Astrocyte of the hippocampus (primary cell): ENCODE measurements around the gene AKR1D1.
"Not testable (repeated sequence)": the region's sequence is repeated elsewhere in the genome, so short reads cannot be mapped to it uniquely, and the experiment has no call there.

Experiments
- DNase-seq: peaks from one replicate; pipeline ENCODE4 v3.0.0; 2011; ENCODE audit warnings: low read depth, low spot score

AKR1D1 gene, protein sequence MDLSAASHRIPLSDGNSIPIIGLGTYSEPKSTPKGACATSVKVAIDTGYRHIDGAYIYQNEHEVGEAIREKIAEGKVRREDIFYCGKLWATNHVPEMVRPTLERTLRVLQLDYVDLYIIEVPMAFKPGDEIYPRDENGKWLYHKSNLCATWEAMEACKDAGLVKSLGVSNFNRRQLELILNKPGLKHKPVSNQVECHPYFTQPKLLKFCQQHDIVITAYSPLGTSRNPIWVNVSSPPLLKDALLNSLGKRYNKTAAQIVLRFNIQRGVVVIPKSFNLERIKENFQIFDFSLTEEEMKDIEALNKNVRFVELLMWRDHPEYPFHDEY

DNA sequence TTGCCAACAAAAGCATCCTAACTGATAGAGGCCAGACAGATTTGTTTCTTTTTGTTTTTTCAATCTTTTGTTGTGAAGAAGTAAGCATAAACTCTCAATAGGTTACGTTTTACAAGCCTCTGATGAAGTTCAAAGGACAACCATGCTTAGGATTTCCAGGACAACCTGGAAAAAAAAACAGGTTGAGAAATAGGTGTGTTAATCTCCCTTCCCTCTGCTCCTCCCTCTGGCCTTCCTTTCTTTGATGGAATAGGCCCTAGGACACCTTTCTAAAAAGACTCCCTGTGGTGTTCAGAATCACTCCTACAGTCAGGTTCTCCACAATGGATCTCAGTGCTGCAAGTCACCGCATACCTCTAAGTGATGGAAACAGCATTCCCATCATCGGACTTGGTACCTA is at the start of gene AKR1D1:
Gene AKR1D1, plus strand, starts transcription at position 264 of the 400 bp plus-strand sequence. Its CDS starts 60 bp downstream, at position 324.
- no peak for DNase-seq

DNA sequence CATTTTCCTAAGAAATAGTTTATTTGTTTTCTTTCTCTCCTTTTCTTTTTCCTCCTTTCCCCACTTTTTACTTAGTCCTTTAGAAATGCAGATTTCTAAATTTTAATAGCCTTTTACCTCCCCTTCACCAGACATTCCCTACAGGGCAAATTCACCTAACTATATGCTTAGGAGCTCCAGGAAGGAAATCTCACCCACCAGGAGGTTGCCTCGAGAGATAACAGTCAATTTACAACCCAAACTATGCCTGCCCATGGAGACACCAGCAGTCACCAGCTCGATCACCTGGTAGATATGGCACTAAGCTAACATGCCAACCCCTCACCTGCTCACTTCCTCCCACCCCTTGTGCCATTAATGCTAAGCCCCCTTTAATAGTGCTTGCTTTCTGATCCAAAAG is 49.2 kb upstream of the AKR1D1 start:
- no peak for DNase-seq

DNA sequence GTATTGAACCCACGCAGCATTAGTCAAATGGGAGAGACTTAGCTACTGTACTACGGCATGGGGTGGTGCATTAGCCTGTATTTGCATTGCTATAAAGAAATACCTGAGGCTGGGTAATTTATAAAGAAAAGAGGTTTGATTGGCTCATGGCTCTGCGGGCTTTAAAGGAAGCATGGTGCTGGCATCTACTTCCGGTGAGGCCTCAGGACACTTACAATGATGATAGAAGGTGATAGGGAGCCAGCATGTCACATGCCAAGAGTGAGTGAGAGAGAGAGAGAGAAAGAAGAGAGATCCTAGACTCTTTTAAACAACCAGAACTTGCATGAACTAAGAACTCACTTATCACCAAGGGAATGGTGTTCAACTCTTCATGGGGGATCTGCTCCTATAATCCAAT is 47.1 kb upstream of the AKR1D1 start:
- no peak for DNase-seq

DNA sequence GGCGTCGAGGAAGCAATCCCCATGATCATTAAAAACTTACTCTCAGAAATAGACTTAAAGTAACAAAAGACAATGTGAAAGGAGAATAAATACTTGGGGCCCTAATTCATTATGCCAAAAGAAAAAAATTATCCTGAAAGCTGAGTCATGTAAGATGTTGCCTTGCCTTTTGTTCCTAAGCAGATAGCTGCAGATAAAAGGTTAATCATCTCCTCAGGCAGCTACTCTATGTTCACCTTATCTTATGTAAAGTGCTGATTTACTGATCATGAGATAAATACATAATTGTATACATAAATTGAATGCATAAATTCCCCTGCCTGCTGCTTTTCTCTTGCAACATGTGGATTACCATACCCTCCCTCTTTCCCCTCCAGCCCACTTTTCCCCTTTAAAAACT is 46.3 kb upstream of the AKR1D1 start:
- no peak for DNase-seq

DNA sequence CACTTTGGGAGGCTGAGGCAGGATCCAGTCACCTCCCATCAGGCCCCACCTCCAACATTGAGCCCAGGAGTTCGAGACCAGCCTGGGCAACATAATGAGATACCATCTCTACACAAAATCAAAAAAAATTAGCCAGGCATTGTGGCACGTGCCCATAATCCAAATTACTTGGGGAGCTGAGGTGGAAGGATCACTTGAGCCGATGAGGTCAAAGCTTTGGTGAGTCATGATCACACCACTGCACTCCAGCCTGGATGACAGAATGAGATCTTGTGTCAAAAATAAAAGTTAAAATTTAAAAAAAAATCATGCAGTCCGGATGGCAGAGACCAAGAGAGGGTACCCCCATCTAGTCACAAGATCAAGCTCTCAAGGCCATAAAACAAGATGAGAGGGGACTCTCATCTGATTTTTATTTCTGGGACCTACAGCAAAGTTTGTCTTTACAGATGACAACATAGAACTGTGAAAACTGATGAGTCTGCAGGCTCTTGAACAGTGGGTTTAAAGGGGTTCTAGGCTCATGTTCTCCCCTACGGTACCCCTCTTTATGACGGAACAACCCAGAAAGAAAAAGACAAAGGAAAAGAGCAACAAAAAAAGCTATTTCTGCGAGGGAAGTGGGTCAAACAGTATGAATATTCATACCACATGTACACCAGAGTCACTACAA is 45.4 kb upstream of the AKR1D1 start:
- DNase-seq, result peak; percentile 33

DNA sequence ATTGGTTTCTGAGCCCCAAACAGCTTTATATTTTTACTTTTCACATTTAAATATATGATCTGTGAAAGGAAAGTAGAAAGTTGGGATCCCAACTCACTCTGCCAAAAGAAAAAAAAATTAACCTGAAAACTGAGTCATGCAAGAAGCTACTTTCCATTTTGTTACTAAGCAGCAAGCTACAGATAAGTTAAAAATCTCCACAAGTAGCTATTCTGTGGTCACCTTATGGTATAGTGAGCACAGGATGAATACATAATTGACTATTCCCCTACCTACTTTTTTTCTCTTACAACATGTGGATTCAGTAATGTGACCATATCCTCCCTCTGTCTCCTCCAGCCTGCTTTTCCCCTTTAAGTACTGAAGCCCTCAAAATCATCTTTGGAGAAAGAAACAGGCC is 44.1 kb upstream of the AKR1D1 start:
- DNase-seq, result peak; percentile 11

DNA sequence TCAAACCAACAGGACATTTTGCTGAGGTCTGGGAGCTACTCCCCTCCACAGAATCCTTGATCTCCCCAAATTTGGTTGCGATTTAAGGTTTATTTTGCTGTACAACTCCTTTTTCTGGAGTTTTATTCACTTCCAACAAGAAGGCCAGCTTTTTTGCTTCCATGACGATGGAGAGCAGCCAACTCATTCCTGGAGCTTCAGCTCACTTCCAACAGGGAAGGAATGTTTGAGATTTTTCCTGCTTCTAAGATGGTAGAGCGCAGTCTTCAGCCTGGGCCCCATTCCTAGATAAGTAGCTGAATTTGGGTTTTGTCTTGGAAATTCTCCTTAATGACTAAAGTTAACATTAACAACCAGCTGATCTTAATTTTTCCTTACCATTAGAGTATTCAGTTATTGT is 43.5 kb upstream of the AKR1D1 start:
- peak; percentile 66 for DNase-seq

DNA sequence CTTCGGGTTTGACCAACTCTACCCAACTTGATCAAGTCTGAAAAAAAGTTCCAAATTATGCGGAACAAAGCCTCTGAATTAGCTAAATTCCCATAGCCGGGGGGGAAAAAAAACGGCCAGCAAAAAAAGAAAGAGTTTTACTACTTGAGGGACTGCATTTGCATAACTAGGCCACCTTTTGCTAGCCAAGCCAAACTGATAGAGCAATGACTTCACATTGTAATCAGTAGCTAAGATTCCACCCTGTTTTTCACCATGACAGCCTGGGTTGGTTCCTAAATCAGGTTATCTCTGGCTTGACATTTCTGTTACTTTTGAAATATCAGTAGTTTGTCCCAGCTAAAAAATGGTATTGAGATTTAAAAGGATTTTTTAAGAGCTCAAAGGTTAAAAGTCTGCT is 43.0 kb upstream of the AKR1D1 start:
- DNase-seq, result no peak

DNA sequence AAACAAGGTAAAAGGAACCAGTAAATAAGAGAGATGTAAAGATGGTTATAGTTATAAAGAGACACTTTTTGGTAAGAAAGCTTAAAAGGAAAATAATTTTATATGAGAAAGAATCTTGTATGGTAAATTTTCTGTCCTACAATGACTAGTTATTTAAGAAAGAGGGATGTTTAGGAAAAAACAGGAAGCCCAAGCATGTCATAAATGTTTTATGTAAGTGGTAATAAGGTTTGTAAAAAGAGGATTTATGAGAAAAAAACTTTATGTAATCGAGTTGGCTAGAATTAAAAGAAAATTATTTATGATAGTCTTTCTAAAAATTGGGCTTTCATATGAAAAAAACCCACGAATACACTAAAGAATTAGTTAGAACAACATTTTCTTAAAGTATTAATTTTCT is 40.1 kb upstream of the AKR1D1 start:
- no peak for DNase-seq

DNA sequence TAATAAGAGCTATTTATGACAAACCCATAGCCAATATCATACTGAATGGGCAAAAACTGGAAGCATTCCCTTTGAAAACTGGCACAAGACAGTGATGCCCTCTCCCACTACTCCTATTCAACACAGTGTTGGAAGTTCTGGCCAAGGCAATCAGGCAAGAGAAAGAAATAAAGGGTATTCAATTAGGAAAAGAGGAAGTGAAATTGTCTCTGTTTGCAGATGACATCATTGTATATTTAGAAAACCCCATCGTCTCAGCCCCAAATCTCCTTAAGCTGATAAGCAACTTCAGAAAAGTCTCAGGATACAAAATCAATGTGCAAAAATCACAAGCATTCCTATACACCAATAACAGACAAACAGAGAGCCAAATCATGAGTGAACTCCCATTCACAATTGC is 36.2 kb upstream of the AKR1D1 start:
- DNase-seq, result not testable (repeated sequence)

DNA sequence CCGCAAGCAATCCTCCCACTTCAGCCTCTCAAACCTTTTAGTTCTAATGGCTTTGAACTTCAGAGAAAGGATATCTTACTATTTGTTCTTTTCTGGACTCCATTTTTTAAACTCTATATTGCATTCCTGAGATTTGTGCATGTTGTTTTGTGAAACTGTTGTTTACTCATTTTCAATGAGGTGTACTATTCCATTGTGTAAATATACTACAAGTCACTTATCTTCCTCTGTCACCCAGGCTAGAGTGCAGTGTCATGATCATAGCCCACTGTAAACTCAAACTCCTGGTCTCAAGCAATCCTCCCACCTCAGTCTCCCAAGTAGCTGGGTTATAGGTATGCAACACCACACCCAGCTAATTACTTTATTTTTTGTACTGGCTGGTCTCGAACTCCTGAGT is 31.4 kb upstream of the AKR1D1 start:
- no peak for DNase-seq

DNA sequence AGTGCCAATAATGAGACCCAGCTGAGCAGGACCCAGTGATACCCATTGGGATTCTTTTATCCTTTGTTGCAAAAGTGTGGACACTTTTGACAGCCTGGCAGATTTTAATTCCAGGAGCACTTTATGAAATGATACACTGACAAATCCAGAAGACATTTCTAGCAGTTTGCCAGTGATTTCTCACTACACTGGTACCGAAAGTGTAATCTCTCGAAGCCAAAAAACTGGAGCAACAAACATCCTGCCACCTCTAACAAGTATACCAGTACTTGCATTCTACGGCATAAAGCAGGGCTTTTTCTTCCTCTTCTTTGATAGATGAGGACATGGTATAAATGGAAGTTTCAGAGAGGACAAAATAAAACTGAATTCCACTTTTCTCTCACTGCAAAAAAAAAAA is 28.4 kb upstream of the AKR1D1 start:
- DNase-seq, result no peak

DNA sequence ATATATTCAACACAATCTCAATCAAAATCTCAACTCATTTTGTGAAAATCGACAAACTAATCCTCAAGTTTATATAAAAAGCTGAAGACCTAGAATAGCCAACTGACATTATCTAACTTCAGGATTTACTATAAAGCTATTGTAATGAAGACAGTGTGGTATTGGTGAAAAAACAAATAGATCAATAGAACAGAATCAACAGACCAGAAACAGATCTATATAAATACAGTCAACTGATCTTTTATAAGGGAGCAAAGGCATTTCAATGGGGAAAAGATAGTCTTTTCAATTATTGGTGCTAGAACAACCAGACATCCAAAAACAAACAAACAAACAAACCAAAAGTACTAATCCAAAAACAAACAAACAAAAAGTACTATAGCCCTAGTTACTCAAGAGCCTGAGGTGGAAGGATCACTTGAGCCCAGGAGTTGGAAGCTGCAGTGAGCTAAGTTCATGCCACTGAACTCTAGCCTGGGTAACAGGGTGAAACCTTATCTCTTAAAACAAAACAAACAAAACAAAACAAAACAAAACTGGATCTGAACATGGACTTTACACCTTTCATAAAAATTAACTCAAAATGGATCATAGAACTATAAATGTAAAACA is 26.6 kb upstream of the AKR1D1 start:
- DNase-seq, result no peak

DNA sequence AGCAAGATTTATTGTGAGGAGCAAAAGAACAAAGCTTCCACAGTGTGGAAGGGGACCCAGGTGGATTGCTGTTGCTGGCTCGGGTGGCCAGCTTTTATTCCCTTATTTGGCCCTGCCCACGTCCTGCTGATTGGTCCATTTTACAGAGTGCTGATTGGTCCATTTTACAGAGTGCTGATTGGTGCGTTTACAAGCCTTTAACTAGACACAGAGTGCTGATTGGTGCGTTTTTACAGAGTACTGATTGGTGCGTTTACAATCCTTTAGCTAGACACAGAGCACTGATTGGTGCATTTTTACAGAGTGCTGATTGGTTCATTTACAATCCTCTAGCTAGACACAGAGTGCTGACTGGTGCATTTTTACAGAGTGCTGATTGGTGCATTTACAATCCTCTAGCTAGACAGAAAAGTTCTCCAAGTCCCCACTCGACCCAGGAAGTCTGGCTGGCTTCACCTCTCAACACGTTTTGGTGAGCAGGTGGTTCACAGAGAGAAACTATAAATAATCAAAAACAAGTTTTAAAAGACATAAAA is 24.5 kb upstream of the AKR1D1 start:
- DNase-seq, result not testable (repeated sequence)

DNA sequence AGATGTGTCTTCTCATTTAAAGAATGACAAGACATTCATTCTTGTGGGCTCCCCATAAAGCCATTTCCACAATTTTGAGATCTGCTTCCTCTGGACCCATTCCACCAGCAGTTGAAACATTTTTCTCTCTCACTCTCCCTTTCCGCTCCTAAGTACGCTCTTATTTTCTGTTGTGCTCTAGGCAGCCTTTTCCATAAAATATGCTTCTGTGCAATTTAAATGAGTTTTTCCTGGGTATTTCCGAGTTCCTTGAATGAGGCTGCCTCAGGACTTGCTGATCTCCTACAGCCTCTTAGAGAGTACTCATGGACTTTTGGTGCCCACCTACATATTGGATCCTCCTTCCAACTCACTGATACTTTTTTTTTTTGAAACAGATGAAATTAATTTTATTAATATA is 23.6 kb upstream of the AKR1D1 start:
- DNase-seq, result no peak

DNA sequence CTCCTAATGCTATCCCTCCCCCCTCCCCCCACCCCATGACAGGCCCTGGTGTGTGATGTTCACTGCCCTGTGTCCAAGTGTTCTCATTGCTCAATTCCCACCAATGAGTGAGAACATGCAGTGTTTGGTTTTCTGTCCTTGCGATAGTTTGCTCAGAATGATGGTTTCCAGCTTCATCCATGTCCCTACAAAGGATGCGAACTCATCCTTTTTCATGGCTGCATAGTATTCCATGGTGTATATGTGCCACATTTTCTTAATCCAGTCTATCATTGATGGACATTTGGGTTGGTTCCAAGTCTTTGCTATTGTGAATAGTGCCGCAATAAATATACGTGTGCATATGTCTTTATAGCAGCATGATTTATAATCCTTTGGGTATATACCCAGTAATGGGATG is 20.6 kb upstream of the AKR1D1 start:
- DNase-seq, result not testable (repeated sequence)

DNA sequence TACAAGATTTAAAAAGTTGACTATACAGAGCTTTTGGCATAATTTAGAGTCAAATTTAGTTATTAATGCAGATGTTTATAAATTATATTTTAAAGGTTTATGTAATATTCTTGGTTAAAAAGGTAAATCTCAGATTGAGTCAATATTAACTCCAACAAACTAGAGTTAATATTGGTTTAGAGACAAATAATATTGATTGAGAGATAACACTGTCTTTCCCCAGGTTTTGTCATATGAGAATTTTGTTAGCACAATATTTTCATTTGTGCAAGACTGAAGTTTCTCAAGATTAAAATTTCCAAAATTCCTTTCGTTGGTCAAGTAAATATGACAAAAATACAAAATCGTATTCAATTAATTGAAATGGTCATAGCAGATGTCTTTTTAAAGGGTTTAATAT is 12.9 kb upstream of the AKR1D1 start:
- no peak for DNase-seq

DNA sequence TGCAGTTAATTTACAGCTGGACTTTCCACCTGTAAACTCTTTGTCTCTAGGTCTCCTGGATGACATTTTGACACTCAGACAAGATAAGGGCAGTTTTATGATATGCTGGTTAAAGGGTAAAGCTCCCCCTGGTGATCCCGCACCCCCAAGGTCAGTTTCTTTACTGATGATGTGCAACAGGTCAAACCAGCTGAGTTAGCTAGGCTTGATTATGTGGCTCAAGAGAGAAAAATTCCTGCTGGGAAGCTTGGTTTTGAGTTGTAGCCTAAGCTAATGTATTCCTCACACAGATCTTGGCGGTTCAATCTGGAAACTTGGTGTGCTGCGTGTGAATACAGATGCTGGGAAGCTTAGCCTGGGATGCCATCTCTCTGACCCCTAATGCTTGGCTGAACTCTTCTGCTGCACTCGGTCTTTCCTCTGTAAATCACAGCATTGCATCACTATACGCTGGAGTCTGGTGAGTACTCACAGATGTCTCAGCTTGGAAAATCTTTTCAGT is 11.4 kb upstream of the AKR1D1 start:
- DNase-seq, result no peak

DNA sequence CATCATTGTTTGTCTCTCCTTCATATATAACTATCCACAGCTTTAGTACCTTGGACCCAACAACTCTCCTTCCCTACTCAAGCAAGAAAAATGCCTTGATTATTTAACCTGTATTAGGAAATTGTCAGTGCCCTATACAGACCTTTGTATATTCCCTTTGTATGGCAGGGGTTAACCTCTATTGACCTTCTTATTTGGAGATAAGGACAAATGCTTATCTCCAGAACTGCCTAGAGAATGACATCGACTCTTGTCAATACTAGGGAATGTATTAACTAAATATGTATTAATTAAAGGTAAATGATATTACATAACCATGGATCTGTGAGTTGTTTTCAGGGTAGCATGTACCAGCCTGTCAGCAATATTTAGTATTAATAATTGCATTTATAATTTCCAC is 10.4 kb upstream of the AKR1D1 start:
- DNase-seq, result no peak

DNA sequence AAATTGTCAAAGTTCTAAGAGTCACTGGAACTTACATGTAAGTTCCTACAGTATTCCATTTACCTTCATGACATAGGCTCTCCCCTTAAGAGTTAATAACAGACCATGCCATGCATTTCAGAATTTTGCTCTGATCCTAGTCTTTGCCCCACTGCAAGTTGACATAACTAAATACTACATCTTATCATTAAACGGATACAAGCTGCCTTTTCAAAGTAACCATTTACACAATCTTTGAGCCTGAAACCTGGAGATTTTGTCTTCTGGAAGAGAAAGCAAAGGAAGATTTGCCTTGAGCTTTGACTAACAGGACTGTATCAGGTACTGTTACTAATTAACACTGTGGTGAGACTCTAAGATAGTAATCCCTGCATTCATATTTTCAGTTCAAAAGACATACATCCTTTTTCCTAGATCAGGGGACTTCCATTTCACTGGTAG is 9.3 kb upstream of the AKR1D1 start:
- no peak for DNase-seq

DNA sequence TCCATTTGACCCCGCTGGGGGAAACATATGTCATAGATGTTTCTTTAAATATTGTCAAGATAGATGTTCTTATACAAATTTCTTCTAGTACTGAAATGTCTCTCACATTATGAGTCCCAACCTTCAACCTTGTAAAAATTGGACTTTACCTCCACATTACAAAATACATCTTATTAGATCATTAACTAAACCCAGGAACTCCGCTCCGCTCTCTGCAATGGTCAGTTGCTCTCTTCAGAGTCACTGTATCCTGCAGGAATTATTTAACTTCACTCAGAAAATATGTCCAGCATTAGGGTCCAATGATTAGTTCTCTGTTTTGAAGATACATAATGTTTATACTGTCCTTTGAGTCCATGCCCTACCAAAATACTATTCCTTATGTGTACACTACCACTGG is 8.5 kb upstream of the AKR1D1 start:
- DNase-seq, result no peak

DNA sequence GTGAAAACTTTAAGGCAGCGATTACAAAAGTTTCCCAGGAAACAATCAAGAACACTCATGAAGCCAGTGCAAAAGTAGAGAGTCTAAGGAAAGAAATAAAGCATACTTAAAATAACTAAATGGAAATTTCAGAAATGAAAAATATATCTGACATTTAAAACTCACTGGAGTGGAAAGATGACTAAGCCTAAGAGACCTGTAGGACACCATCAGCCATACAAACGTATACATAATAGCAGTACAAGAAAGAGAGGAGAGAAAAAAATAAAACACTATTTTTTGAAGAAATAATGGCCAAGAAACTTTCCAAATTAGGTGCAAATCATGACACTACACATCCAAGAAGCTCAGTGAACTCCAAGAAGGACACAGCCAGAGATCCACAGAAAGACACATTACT is 5.4 kb upstream of the AKR1D1 start:
- no peak for DNase-seq

DNA sequence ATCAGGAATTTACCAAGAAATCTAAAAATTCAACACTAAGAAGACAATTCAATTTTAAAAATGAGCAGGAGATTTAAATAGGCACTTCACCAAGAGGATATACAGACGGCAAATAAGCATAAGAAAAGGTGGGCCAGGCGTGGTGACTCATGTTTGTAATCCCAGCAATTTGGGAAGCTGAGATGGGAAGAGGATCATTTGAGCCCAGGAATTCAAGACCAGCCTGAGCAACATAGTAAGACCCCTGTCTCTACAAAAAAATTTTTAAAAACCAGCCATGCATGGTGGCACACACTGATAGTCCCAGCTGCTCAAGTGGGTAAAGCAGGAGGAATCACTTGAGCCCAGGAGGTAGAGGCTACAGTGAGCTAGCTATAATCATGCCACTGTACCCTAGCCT is 3.5 kb upstream of the AKR1D1 start:
- DNase-seq, result no peak
